K562 (cell line): ENCODE data around the gene CRTC3. TPM values are rescaled to one million over a fixed set of nuclear protein-coding genes. Genes with fewer than 3 reads are reported as not detected.

Experiments
- CCNT2 ChIP-seq: IDR thresholded peaks from 2 replicates; pipeline ENCODE4 v1.6.1; 2011; ENCODE audit warnings: borderline replicate concordance, low read depth, mild to moderate bottlenecking, moderate library complexity, mixed read lengths, low read length; ENCODE audit not compliant: insufficient read length; ENCODE audit errors: extremely low read depth
- ETS2 ChIP-seq: IDR thresholded peaks from 2 replicates; pipeline ENCODE4 v1.6.1; 2016; ENCODE audit warnings: borderline replicate concordance, missing genetic modification characterization, mild to moderate bottlenecking, moderate library complexity, missing compliant biosample characterization; ENCODE audit not compliant: poor library complexity, severe bottlenecking
- GABPB2 ChIP-seq: fragments of 250-450 bp; sonication (Bioruptor Pico); conservative IDR thresholded peaks from 2 replicates; pipeline ENCODE4 v1.5.1; 2021; ENCODE audit warnings: mild to moderate bottlenecking
- KDM1A ChIP-seq, 2 experiments: fragments of 450-650 bp; IDR thresholded peaks; 2 replicates each; pipeline ENCODE4 v1.6.1; 2016; ENCODE audit warnings: mild to moderate bottlenecking in 2 of 2
- NCOA4 ChIP-seq: fragments of 450-650 bp; IDR thresholded peaks from 2 replicates; pipeline ENCODE4 v1.6.1; 2018; ENCODE audit warnings: mild to moderate bottlenecking; ENCODE audit not compliant: partially characterized antibody
- NCOR1 ChIP-seq: fragments of 450-650 bp; IDR thresholded peaks from 2 replicates; pipeline ENCODE4 v1.6.1; 2016; ENCODE audit warnings: mild to moderate bottlenecking, moderate library complexity
- NEUROD1 ChIP-seq: fragments of 150-350 bp; IDR thresholded peaks from 2 replicates; pipeline ENCODE4 v1.6.1; 2014; ENCODE audit warnings: borderline replicate concordance, low read length, low read depth; ENCODE audit not compliant: partially characterized antibody
- SIRT6 ChIP-seq: IDR thresholded peaks from one replicate; pipeline ENCODE4 v1.6.1; 2012; ENCODE audit warnings: low read depth, mild to moderate bottlenecking, control low read depth, inconsistent platforms, low read length, moderate library complexity
- SLC30A9 ChIP-seq: fragments of 250-450 bp; sonication (Bioruptor Pico); IDR thresholded peaks from 2 replicates; pipeline ENCODE4 v1.8.0; 2022; ENCODE audit warnings: mild to moderate bottlenecking, moderate library complexity
- SMARCC2 ChIP-seq: fragments of 450-650 bp; IDR thresholded peaks from 2 replicates; pipeline ENCODE4 v1.6.1; 2017; ENCODE audit warnings: antibody characterized with exemption, moderate library complexity, mild to moderate bottlenecking, low read depth
- SMC3 ChIP-seq: conservative IDR thresholded peaks from 2 replicates; pipeline ENCODE4 v1.6.1; 2011; ENCODE audit warnings: low read depth, low read length, improper control_type of control experiment; ENCODE audit not compliant: insufficient read depth
- ZC3H8 ChIP-seq: fragments of 450-650 bp; IDR thresholded peaks from 2 replicates; pipeline ENCODE4 v1.6.1; 2017
- ZNF354B ChIP-seq: fragments of 250-450 bp; sonication (Bioruptor Pico); IDR thresholded peaks from 2 replicates; pipeline ENCODE4 v1.4.0; 2020
- ZNF785 ChIP-seq: fragments of 250-450 bp; sonication (Bioruptor Pico); IDR thresholded peaks from 2 replicates; pipeline ENCODE4 v1.4.0; 2020; ENCODE audit warnings: mild to moderate bottlenecking
- polyA plus RNA-seq, 8 experiments: library from polyadenylated mRNA; depleted of rRNA in 4 of 8; stranded (reverse) in 5 of 8; unstranded in 3 of 8; fragments of >200 nt; fragmentation: Nextera tagmentation in 2 of 8; fragmentation: Illumina TruSeq in 1 of 8; extraction: Ambion mirVana in 2 of 8; extraction: Trizol in 1 of 8; gene quantifications; 2 replicates each; pipeline versions ENCODE4 v1.2.1 to v1.2.3, GENCODE V29; 2011 to 2014; ENCODE audit warnings: inconsistent platforms in 1 of 8, missing spikeins in 1 of 8
- total RNA-seq, 7 experiments: library from RNA; depleted of rRNA in 6 of 7; stranded (reverse); fragments of >200 nt in 6 of 7; fragmentation: Illumina TruSeq in 2 of 7; extraction: Trizol in 2 of 7; gene quantifications; 2 replicates each; pipeline versions ENCODE4 v1.2.1 to v1.2.3, GENCODE V29; 2011 to 2021; ENCODE audit warnings: low replicate concordance in 1 of 7
- TF ChIP-seq, protein P1 (sequence below): fragments of 450-650 bp; conservative IDR thresholded peaks from 2 replicates; pipeline ENCODE4 v1.6.1; 2016; ENCODE audit warnings: missing genetic modification characterization, low read depth, mild to moderate bottlenecking, control low read depth, missing compliant biosample characterization

CRTC3 gene
- total and polyA plus RNA-seq, 9 of the 15 experiments (the other 6 are each of a cell fraction or from before 2014, with no cell fraction given): 1.2 to 19.0 (median 11.6) TPM

DNA sequence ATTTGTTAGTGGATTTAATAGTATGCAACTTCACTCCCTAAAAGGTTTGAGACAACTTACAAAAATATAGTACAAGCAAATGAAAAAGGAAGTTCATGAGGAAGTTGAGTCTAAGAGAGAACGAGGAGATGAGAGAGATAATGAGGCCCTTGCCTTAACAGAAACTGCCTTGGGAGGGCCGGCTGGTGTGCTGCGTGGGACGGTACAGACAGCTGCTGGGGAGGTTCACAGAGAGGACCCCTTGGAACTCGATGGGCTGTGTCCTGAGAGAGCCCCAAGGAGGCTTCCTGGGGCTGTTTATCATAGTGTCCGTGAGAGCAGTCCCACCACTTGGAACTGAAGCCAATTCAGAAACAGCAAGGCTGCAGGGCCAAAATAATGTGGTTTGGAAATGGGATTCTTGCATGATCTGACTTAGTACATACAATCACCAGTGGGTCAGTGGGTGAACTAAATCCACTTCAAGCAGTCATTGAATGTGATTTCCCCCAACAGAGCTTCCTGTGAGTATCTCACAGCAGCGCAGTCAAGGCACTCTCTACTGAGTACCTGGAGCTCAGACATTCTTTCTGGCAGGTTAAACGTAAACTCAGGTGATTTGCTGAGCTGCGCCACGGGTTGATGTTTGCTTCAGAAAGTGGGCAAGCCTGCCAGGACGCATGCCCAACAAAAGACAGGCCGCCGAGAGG, 90.8 kb downstream of the CRTC3 start (continued):
- no peak for TF ChIP-seq SLC30A9 (CRISPR knock-in tag)
- TF ChIP-seq SIRT6: no peak
- TF ChIP-seq ZC3H8: no peak
- TF ChIP-seq SMC3: no peak
- no peak for TF ChIP-seq KDM1A (IDR thresholded peaks at IDR 0.05)
- no peak for TF ChIP-seq GABPB2 (CRISPR knock-in tag)
- TF ChIP-seq NEUROD1: no peak
- TF ChIP-seq ZNF354B (CRISPR knock-in tag): no peak
- TF ChIP-seq ZNF785 (CRISPR knock-in tag): no peak
- peak; percentile 52; the same call in 1 of the 2 replicates for TF ChIP-seq NCOR1
- TF ChIP-seq NCOA4: no peak
- peak; percentile 45; the same call in 1 of the 2 replicates for TF ChIP-seq SMARCC2
- no peak for TF ChIP-seq CCNT2
- no peak for TF ChIP-seq ETS2 (tag)
- TF ChIP-seq, protein P1, sequence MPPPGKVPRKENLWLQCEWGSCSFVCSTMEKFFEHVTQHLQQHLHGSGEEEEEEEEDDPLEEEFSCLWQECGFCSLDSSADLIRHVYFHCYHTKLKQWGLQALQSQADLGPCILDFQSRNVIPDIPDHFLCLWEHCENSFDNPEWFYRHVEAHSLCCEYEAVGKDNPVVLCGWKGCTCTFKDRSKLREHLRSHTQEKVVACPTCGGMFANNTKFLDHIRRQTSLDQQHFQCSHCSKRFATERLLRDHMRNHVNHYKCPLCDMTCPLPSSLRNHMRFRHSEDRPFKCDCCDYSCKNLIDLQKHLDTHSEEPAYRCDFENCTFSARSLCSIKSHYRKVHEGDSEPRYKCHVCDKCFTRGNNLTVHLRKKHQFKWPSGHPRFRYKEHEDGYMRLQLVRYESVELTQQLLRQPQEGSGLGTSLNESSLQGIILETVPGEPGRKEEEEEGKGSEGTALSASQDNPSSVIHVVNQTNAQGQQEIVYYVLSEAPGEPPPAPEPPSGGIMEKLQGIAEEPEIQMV (tag): no peak
